ENCODE results near the gene MRPL50. TPM values are rescaled to one million over a fixed set of nuclear protein-coding genes. Genes with fewer than 3 reads are reported as not detected.

The MRPL50 gene
- total RNA-seq, 1 experiment from 2014 or later = 20.0 TPM

- Mint-ChIP-seq H3K4me3 (no peak overlapping the region), H3K9me3 (peaks cover 0 to 7% of the 10 kb centered on the region in 2 experiments; a peak in 3 of 5 replicates), H3K27ac (no peak overlapping the region), H3K27me3 (ENCODE audit: low read depth) (peaks cover 3% of the 10 kb centered on the region; the same call in 1 of the 2 replicates), H3K4me1 (peaks cover 4 to 8% of the 10 kb centered on the region in 2 experiments), H3K36me3 (ENCODE audit: insufficient read depth in 1 of 3, low read depth in 3 of 3) (peaks cover 0 to 9% (median 0%) of the 10 kb centered on the region in 3 experiments; a peak in 2 of 7 replicates)
- Histone ChIP-seq H3K23me2 (ENCODE audit: insufficient read length, low read depth, low read length, poor library complexity, severe bottlenecking) (no peaks in the 10 kb centered on the region), H3K56ac (ENCODE audit: insufficient read length, low read depth, low read length) (no peak overlapping the region), H2AK5ac (ENCODE audit: insufficient read length, low read length) (no peak overlapping the region), H2AFZ (ENCODE audit: low read length) (no peak overlapping the region), H2BK120ac (ENCODE audit: low read depth, low read length, poor library complexity, severe bottlenecking) (no peak overlapping the region), H3K4me1 (ENCODE audit: insufficient read depth, low read length) (no peaks in the 10 kb centered on the region), H4K20me1 (ENCODE audit: control insufficient read depth, insufficient read depth, insufficient read length) (no peaks in the 10 kb centered on the region), H2BK12ac (ENCODE audit: insufficient read length, low read depth, low read length) (no peak overlapping the region), H3K4ac (ENCODE audit: low read depth, low read length) (no peak overlapping the region), H3K79me1 (ENCODE audit: insufficient read depth, low read depth, low read length, poor library complexity, severe bottlenecking) (no peaks in the 10 kb centered on the region), H3K4me2 (ENCODE audit: insufficient read depth, insufficient read length, low read length) (no peak overlapping the region), H3K27ac (ENCODE audit: insufficient read length, low read depth, low read length) (no peak overlapping the region), H3K79me2 (ENCODE audit: insufficient read depth, low read length) (no peaks in the 10 kb centered on the region), H4K91ac (ENCODE audit: insufficient read length, low read depth, low read length) (no peak overlapping the region), H2BK15ac (ENCODE audit: low read depth, low read length) (no peak overlapping the region), H3K27me3 (ENCODE audit: insufficient read depth, low read length) (no peaks in the 10 kb centered on the region), H4K8ac (replicated peaks; ENCODE audit: insufficient read length, low read depth, low read length) (no peak overlapping the region), H4K5ac (ENCODE audit: insufficient read length, low read depth, low read length) (no peak overlapping the region), H3K14ac (ENCODE audit: insufficient read depth, low read length) (no peak overlapping the region), H3T11ph (ENCODE audit: low read length) (no peak overlapping the region), H2BK20ac (ENCODE audit: low read depth, low read length, poor library complexity, severe bottlenecking) (no peak overlapping the region), H3K18ac (ENCODE audit: insufficient read length, low read depth, low read length) (no peak overlapping the region), H3K9me3 (ENCODE audit: control insufficient read depth, low read depth, low read length) (no peaks in the 10 kb centered on the region), H2BK5ac (ENCODE audit: insufficient read length, low read length) (no peak overlapping the region), H3K23ac (ENCODE audit: insufficient read length, low read depth, low read length) (no peak overlapping the region), H3K9ac (ENCODE audit: extremely low read depth, insufficient read length, low read length) (no peak overlapping the region)
- no peak for TF ChIP-seq CTCF (conservative IDR thresholded peaks at IDR 0.05)
- DNase-seq = no peak
Measured at GRCh38 chr9:101341958-101342357, 56.5 kb downstream of the MRPL50 start.

Other genes starting within 250 kb of the MRPL50 start
- gene BAAT, start 13.6 kb downstream of the MRPL50 start, total RNA-seq (2021) = 0.09 and 0.15 TPM in 2 replicates
- gene ZNF189, start 233 bp upstream of the MRPL50 start, total RNA-seq (2021) = 14.9 and 15.8 TPM in 2 replicates
- not detected in 2 replicates for gene ALDOB, start 37.2 kb upstream of the MRPL50 start, total RNA-seq (2021)
- gene RNF20, start 135.2 kb upstream of the MRPL50 start, total RNA-seq (2021) = 45.4 and 48.5 TPM in 2 replicates
- not detected in 2 replicates for gene PPP3R2, start 196.4 kb upstream of the MRPL50 start, total RNA-seq (2021)

All from H9 (cell line).